ENCODE data around the gene KCND2.

DNA sequence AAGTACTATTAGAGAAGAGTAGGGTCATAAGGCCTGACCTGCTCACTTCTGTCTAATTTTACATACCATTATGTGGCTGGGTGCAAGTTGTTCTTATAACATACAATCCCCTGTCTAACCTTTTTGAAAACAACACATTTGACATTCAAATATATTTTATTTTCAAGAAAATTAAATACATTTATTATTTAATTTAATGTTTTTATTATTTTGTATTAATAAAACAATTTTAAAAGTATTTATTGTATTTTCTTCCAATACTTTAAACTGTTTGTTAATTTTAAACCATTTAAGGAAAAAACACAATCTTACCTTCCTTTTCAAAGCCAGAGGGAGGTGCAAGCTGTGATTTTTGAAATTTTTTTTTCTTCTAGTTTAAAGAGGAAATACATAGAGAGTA is 232.8 kb downstream of the KCND2 start:
- no peak for TF ChIP-seq POLR2A (IDR thresholded peaks at IDR 0.05; ENCODE audit: low read length)
- no peak for TF ChIP-seq GATA1 (IDR thresholded peaks at IDR 0.05; ENCODE audit: low read depth, low read length)

All from erythroblast (primary cell).